Rectal smooth muscle tissue (tissue), 1 donor: ENCODE data around the gene COPZ1.

ENCODE experiments used
- H3K27ac ChIP-seq: one replicate; pipeline ENCODE4 v1.7.0; 2013; ENCODE audit warnings: low read depth, low read length, inconsistent platforms
- H3K27me3 ChIP-seq: one replicate; pipeline ENCODE4 v1.7.0; 2013; ENCODE audit warnings: low read length; ENCODE audit not compliant: control insufficient read depth, insufficient read depth
- H3K36me3 ChIP-seq: one replicate; pipeline ENCODE4 v1.7.0; 2013; ENCODE audit warnings: low read length; ENCODE audit not compliant: control insufficient read depth, insufficient read depth
- H3K4me1 ChIP-seq: one replicate; pipeline ENCODE4 v1.7.0; 2013; ENCODE audit warnings: low read length; ENCODE audit not compliant: control insufficient read depth, insufficient read depth
- H3K4me3 ChIP-seq: one replicate; pipeline ENCODE4 v1.7.0; 2013; ENCODE audit warnings: low read length
- H3K9ac ChIP-seq: one replicate; pipeline ENCODE4 v1.7.0; 2013; ENCODE audit warnings: low read length

The COPZ1 gene

DNA sequence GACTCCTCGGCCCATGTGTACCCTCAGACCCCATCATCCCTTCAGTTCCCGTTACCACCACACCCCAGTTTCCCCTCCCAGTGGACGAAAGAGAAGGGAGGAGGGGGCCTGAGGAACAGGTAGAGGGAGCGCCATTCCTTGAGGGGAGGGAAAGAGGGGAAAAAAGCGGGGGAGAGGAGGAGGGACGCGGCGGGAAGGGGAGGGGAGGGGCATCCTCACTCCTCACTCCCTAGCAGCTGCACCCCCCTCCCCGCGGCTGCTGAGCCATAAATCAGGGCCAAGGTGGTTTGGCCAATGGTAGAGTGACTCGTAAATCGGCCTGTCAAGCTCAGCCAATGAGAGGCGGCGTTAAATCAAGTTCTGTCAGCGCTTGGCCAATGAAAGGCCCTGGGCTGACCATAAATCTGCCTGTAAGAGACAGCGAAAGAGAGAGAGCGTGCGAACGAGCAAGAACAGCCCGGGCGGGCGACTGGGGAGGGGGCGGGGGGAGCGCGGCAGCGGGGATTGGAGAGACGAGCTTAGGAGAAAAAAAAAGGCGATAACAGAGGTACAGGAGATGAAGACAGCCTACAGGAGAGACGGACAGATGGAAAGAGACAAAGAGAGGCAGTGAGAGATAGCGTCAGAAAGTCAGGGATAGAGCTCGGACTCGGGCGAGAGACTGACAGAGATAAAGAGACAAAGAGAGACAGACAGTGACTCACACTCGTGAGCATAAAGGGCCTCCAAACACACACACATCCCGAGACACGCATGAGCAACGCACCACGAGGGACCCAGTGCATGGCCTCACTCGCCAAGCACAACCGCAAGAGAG, 34.2 kb downstream of the COPZ1 start:
- peaks cover 31% of the 10 kb centered on the region for H3K4me1 ChIP-seq
- peak overlapping the region; percentile 51 for H3K9ac ChIP-seq
- H3K27ac ChIP-seq: peak overlapping the region; percentile 95
- no peaks in the 10 kb centered on the region for H3K36me3 ChIP-seq
- H3K27me3 ChIP-seq: no peaks in the 10 kb centered on the region
- peak overlapping the region; percentile 85 for H3K4me3 ChIP-seq

DNA sequence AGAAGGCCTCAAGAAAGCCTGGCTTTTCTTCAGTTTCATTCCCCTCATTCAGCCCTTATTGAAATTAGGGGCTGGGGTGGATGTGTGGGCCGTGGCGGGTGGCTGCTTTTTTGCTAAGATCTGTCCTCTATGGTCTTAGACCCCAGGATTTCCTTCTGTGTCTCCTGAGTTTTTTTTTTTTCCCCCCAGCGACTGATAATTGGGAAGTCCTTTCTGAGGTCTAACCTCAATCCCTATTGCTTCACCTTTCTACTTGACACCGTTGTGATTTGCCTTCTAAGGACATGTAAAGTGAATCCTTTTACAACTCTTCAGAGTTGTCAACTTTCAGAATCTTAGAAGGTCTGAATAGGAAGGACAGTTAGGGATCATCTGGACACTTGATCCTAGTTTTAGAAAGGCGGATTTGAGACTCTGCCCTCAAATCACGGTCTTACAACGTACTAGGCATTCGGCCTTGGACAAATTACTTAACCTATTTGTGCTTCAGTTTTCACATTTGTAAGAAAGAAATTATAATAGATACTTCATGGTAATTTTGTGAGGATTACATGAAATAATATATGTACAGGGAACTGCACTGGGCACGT, 34.9 kb downstream of the COPZ1 start:
- peak overlapping the region; percentile 87 for H3K27ac ChIP-seq
- no peaks in the 10 kb centered on the region for H3K36me3 ChIP-seq
- peak overlapping the region; percentile 85 for H3K4me3 ChIP-seq

DNA sequence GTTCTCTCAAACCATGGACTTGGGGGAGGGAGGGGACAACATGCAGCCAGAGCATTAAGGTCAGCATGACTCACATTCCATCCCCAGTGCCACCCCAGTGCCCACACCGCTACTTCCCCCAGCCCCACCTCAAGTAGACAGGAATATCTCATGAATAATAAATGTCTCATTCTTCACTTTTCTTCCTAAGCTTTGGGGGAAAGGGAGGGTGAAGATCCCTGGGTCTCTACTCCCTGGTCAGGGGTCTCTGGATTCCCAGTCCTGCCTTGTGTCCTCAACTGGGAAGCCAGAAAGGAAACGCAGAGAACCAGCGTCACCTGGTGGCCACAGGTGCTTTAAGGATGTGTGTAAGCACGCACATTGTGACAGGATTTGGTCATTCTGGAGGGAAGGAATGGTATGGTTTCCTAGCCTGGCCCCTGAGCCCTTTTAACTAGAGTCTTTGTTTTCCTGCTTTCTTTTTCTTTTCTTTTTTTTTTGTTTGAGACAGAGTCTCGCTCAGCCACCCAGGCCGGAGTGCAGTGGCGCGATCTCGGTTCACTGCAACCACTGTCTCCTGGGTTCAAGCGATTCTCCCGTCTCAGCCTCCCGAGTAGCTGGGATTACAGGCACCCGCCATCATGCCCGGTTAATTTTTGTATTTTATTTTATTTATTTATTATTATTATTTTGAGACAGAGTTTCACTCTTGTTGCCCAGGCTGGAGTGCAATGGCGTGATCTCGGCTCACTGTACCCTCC, 36.0 kb downstream of the COPZ1 start:
- no peaks in the 10 kb centered on the region for H3K36me3 ChIP-seq
- H3K27ac ChIP-seq: peak overlapping the region; percentile 60
- no peaks in the 10 kb centered on the region for H3K27me3 ChIP-seq
- H3K4me1 ChIP-seq: peaks cover 30% of the 10 kb centered on the region
- H3K9ac ChIP-seq: no peak overlapping the region
- no peak overlapping the region for H3K4me3 ChIP-seq

More for the DNA sequence above, 34.9 kb downstream of the COPZ1 start:
- H3K4me1 ChIP-seq: peaks cover 31% of the 10 kb centered on the region
- H3K9ac ChIP-seq: peak overlapping the region; percentile 51
- H3K27me3 ChIP-seq: no peaks in the 10 kb centered on the region

DNA sequence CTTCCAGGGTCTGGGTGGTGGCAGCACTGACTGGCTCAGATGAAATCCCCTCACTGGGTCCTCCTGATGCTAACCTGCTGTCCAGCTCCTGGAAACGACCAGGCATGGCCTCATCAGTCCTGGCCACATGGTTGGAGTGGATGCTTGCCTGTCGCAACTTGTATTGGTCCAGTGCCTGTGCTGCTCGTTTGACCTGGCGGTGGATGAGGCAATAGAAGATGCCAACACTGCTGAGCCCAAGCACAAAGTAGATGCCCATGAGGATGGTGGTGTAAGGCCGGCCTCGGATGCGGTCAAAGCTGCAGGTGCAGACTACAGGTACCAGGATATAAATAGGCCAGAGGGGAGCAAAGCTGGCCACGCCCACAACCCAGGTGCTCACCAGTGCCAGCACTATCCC, 38.1 kb downstream of the COPZ1 start:
- H3K4me3 ChIP-seq: no peak overlapping the region
- no peak overlapping the region for H3K27ac ChIP-seq
- H3K4me1 ChIP-seq: peaks cover 17% of the 10 kb centered on the region
- H3K9ac ChIP-seq: no peak overlapping the region
- no peaks in the 10 kb centered on the region for H3K36me3 ChIP-seq
- H3K27me3 ChIP-seq: no peaks in the 10 kb centered on the region

DNA sequence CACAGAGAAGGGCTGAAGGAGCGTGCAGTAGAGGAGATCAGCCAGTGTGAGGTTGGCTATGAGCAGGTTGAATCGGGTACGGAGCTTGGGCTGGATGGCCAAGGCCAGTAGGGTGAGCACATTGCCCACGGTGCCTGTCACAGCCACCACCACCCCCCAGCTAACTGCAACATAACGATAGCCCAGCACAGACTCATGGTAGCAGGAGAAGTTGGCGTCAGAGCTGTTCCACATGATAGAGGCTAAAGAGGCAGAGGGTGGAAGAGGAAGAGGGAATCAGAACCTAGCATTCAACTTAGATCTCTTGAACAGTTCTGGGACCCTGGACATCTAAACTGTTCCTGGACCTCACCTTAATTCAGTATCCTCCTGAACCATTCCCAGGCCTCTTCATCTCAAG, 38.7 kb downstream of the COPZ1 start:
- no peak overlapping the region for H3K9ac ChIP-seq
- peaks cover 13% of the 10 kb centered on the region for H3K4me1 ChIP-seq
- H3K27me3 ChIP-seq: no peaks in the 10 kb centered on the region
- H3K27ac ChIP-seq: no peak overlapping the region
- no peak overlapping the region for H3K4me3 ChIP-seq
- no peaks in the 10 kb centered on the region for H3K36me3 ChIP-seq

DNA sequence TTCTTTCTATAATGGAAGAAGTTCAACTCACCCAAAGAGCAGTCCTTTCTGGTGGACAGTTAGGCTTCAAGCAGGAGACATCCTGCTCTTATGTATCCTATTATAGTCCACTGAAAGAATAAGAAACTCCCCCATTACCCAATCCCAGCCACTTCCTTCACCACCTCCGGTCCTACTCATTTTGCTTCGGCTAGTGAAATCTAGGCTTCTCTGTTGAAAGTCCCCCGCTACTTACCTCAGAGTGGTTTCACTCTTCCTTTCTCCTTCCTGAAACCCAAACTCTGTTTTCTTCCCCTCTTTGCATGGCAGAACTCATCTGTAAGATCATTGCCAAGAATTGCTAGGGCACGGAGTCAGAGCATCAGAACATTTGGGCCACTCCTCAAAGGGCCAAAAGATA, 39.5 kb downstream of the COPZ1 start, which contains the start of gene GPR84:
Gene GPR84, minus strand, starts transcription at position 74 of the 400 bp plus-strand sequence. CDS start 635 bp downstream, outside the sequence.
- no peak within 1 kb of the TSS for H3K27ac ChIP-seq
- no peaks in the 10 kb centered on the region for H3K27me3 ChIP-seq
- H3K4me1 ChIP-seq: peaks cover 13% of the 10 kb centered on the region
- H3K36me3 ChIP-seq: no peaks in the 10 kb centered on the region
- H3K4me3 ChIP-seq: no peak within 1 kb of the TSS
- no peak within 1 kb of the TSS for H3K9ac ChIP-seq

DNA sequence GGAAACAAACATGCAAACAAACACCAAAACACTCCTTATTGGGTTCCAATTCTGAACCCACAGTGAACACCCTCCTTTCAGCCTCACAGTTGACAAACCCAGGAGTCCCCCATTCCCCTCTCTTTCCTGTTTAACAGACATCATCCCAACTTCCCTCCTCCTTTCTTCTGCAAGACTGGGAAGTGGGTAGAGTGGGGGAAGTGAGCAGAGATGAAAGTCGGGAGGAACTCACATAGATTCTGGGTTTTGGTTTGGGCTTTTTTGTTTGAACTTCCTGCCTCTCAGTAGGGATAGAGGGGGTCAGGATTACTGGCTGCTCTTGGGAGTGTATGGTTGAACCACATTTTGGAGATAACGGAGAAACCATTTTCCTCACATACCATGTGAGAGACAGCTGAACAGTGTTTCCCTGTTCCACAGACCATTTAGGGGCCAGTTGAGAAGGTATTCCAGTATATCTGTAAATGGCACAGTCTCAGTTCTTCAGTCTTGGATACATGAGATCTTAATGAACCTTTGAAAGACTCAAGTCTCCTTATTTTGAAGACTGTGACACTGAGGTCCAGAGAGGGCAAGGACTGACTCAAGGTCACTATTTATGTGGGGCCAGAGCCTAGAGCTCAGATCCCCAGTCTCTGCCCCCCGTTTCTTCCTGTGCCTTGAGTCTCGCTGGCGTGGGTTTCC, 43.2 kb downstream of the COPZ1 start:
- no peaks in the 10 kb centered on the region for H3K4me1 ChIP-seq
- H3K4me3 ChIP-seq: no peak overlapping the region
- H3K27ac ChIP-seq: no peak overlapping the region
- H3K9ac ChIP-seq: no peak overlapping the region
- H3K36me3 ChIP-seq: no peaks in the 10 kb centered on the region
- H3K27me3 ChIP-seq: no peaks in the 10 kb centered on the region

DNA sequence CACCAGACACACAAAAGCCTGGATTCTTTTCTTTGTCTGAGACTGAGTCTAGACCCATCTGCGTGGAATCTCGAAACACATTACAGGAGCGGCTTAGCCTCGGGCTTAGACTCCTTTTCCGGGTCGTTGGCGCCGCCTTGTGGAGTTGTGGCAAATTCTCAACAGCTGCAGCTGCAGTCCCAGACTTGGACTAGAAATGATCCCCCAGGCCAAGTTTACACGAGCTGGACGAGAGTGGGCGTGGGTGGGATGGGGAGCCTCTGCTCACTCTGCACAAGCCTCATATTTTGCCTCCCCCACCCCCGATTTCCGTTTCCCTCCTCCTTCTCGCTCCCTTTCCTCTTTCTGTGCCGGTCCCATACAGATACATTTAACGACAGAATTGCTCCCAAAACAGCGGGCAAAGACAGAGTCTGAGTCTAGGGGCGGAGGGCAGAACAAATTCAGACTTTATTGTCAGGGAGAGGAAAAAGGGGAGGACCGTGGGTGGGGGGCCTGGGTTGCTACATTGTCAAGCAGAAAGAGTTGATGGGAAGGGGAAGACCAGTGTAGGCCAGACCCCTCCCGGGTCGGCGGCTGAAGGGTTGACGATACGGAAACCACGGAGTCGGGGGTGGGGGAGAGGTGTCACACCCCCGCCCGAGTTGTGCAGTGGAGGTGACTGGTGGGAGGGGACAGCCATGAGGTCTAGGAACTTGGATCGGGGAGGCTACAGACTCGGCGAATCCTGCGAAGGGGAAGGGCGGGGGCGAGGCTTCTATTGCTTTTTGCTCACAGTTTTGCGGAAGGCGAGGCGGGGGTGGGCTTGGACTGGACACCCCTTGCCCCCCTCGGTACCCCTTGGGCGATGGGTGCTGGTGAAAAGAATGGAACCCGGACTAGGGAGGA, 44.0 kb downstream of the COPZ1 start:
- Histone ChIP-seq H3K27ac (no peak overlapping the region), H3K4me1 (no peaks in the 10 kb centered on the region), H3K4me3 (peak overlapping the region; percentile 45), H3K36me3 (no peaks in the 10 kb centered on the region), H3K9ac (no peak overlapping the region), H3K27me3 (no peaks in the 10 kb centered on the region)

DNA sequence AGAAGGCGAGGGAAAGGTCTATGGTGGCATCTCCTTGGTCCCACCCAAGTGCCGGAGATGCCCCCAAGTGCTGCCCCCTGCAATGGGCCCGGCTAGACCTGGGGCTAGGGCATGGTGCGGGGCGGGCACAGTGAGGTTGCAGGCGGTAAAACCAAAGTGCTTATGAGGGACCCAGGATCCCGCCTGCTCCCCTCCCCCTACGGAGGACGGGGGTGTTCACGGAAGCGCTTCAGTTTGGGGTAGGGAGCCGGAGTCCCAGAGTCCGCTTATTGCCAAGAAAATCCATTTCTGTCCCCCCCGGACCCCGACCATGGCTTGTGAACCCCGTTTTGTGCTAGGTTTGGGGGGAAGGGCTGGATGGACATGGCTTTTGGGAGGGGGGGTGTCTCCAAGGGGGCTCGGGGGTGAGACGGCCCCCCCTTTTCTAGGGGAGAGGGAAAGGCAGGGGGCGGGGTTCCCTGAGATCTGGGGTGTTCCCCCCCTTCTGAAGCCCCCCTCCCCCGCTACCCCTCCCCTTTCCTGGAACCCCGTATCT, 44.7 kb downstream of the COPZ1 start:
- Histone ChIP-seq H3K27me3 (no peaks in the 10 kb centered on the region), H3K4me1 (no peaks in the 10 kb centered on the region), H3K9ac (no peak overlapping the region), H3K36me3 (no peaks in the 10 kb centered on the region), H3K27ac (no peak overlapping the region), H3K4me3 (peak overlapping the region; percentile 7)

DNA sequence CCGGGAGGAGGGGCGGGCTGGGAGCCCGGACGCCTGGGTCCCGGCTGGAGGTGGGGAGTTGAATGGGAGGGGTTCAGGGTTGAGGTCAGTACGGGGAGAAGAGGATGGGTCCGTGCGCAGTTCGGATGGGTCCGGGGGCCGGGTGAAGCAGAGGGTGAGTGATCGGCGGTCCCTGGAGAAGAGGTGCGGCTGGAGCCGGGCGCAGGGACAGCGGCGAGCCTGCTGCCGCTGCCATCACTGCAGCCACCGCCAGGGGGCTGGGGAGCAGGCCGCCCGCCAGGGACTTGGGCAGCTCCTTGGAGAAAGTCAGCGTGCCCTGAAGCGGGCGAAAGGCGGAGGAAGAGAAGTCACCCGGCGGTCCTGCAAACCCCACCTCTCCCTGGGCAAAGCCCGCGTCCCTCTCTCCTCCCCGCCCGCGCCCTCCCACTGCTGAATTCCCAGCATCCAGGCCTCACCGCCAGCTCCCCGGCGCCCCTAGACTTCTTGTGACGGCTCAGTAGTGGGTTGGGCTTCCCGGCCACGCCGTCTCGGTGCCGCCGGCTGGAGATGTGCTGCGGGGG, 45.3 kb downstream of the COPZ1 start:
- Histone ChIP-seq H3K9ac (no peak overlapping the region), H3K4me3 (peak overlapping the region; percentile 49), H3K4me1 (no peaks in the 10 kb centered on the region), H3K36me3 (no peaks in the 10 kb centered on the region), H3K27me3 (no peaks in the 10 kb centered on the region), H3K27ac (no peak overlapping the region)
